Measurements from ENCODE around the gene CCDC30.

DNA sequence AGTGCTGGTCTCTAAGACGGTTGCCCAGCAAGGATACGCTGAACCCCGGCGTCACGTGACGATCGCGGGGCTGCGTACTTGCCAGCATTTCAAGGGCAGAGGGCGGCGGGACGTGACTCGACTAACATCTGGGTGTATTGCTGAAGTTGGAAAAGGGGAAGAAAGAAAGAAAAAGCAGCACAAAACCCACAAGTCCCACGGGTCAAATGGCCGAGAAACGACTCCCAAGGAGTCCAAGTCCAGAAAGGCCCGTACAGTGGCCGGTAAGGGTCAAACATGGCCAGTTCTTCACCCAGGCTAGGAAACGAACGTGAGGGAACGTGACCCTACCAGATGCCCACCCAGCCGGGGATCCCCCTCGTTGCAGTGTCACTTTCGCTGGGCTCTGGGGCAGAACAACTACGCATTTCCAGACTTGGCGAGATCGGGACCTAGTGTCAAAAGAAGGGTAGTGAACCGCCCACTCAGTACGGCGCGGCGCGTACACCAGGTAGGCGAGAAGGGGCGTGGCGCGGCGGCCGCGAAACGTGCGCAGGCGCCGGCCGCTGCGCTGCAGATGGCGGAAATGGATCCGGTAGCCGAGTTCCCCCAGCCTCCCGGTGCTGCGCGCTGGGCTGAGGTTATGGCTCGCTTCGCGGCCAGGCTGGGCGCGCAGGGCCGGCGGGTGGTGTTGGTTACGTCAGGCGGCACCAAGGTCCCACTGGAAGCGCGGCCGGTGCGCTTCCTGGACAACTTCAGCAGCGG lies 6.9 kb upstream of the CCDC30 start, which contains the start of the genes PPCS and ZMYND12:
- TF ChIP-seq, protein P1, sequence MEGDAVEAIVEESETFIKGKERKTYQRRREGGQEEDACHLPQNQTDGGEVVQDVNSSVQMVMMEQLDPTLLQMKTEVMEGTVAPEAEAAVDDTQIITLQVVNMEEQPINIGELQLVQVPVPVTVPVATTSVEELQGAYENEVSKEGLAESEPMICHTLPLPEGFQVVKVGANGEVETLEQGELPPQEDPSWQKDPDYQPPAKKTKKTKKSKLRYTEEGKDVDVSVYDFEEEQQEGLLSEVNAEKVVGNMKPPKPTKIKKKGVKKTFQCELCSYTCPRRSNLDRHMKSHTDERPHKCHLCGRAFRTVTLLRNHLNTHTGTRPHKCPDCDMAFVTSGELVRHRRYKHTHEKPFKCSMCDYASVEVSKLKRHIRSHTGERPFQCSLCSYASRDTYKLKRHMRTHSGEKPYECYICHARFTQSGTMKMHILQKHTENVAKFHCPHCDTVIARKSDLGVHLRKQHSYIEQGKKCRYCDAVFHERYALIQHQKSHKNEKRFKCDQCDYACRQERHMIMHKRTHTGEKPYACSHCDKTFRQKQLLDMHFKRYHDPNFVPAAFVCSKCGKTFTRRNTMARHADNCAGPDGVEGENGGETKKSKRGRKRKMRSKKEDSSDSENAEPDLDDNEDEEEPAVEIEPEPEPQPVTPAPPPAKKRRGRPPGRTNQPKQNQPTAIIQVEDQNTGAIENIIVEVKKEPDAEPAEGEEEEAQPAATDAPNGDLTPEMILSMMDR (optimal IDR thresholded peaks at IDR 0.05 in 1 of 3, IDR thresholded peaks at IDR 0.05 in 1 of 3, conservative IDR thresholded peaks at IDR 0.05 in 1 of 3; ENCODE audit: extremely low read depth in 1 of 3, insufficient read depth in 2 of 3, low read length in 3 of 3), result peak in 2 of 3 experiments; percentile 7 to 26
- no peak for TF ChIP-seq EZH2 (IDR thresholded peaks at IDR 0.05; ENCODE audit: low read length)

Measured in keratinocyte (primary cell).